Measurements from ENCODE around the gene MARCHF3. TPM values are rescaled to one million over a fixed set of nuclear protein-coding genes. Genes with fewer than 3 reads are reported as not detected.
A peak's percentile ranks its signal among the peaks of the same experiment; 100 is the strongest.

Gene MARCHF3
- total RNA-seq, 1 donor from 2014 or later: 21.9 TPM

DNA sequence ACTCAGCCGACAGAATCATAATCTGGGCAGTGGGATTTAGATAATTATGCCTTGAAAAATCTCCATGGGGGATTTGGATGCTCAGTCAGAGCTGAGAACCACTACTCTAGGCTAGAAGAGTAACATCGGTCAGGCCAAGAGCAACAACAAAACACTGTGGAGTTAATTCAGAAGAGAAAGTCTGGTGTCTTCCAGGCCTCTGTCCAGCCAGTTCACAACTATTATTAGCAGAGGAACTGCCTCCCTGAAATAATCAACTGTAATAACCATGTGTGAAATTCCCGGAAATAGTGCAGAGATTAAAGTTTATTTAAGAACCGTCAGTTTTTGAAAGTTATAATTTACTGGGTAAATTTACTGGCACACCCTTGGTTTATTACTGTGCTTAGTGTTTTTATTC is 8.2 kb upstream of the MARCHF3 start:
- H3K27ac Mint-ChIP-seq: no peak overlapping the region
- TF ChIP-seq, protein P1, sequence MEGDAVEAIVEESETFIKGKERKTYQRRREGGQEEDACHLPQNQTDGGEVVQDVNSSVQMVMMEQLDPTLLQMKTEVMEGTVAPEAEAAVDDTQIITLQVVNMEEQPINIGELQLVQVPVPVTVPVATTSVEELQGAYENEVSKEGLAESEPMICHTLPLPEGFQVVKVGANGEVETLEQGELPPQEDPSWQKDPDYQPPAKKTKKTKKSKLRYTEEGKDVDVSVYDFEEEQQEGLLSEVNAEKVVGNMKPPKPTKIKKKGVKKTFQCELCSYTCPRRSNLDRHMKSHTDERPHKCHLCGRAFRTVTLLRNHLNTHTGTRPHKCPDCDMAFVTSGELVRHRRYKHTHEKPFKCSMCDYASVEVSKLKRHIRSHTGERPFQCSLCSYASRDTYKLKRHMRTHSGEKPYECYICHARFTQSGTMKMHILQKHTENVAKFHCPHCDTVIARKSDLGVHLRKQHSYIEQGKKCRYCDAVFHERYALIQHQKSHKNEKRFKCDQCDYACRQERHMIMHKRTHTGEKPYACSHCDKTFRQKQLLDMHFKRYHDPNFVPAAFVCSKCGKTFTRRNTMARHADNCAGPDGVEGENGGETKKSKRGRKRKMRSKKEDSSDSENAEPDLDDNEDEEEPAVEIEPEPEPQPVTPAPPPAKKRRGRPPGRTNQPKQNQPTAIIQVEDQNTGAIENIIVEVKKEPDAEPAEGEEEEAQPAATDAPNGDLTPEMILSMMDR (IDR thresholded peaks at IDR 0.05): no peak
- no peaks in the 10 kb centered on the region for H3K36me3 Mint-ChIP-seq (ENCODE audit: low read depth)
- ATAC-seq (ENCODE audit: low read depth) (no peak), DNase-seq (no peak)
- ChIA-PET POLR2A (no interaction called here), CTCF (no interaction called here)
- H3K4me1 Mint-ChIP-seq: peaks cover 10% of the 10 kb centered on the region
- no peak overlapping the region for H3K4me3 Mint-ChIP-seq
- H3K27me3 Mint-ChIP-seq: no peaks in the 10 kb centered on the region
- intact Hi-C loops (cut with micrococcal nuclease): no loop called here
- H3K9me3 Mint-ChIP-seq: no peaks in the 10 kb centered on the region

DNA sequence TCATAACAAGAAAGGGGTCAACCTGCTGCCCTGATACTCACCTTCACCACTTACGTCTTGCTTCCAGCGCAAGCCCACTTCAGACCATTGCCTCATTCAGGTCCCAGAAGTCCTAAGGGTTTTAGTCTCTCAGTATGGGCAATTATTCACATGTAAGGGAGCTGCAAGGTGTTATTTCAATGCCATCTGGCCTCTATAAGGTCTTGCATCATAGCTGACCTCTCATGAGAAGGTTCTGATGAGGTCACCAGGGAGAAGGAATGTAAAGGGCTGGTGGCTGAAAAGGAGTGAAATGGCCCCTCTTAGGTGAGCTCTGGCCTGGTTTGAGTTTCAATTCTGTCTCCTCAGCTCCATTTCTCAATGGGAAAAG is 1.5 kb upstream of the MARCHF3 start:
- Mint-ChIP-seq H3K36me3 (ENCODE audit: low read depth) (peaks cover 2% of the 10 kb centered on the region), H3K27me3 (no peaks in the 10 kb centered on the region), H3K9me3 (no peaks in the 10 kb centered on the region), H3K27ac (peak overlapping the region; percentile 90), H3K4me1 (peaks cover 34% of the 10 kb centered on the region), H3K4me3 (peak overlapping the region; percentile 94)
- TF ChIP-seq, protein P1 (IDR thresholded peaks at IDR 0.05): no peak
- DNase-seq (no peak), ATAC-seq (ENCODE audit: low read depth) (no peak)
- intact Hi-C loops (cut with micrococcal nuclease): loop anchor here (2.0 to 5.0 kb wide), 4 partner anchors 165 to 431 kb away; partner anchors contain the start of gene PHAX
- ChIA-PET POLR2A (interaction anchor here (0.6 to 4.4 kb wide), 8 partner anchors 39 to 254 kb away, joined by 3 to 47 read pairs (median 9); partner anchors contain the start of genes C5orf63 and LMNB1), CTCF (no interaction called here)

DNA sequence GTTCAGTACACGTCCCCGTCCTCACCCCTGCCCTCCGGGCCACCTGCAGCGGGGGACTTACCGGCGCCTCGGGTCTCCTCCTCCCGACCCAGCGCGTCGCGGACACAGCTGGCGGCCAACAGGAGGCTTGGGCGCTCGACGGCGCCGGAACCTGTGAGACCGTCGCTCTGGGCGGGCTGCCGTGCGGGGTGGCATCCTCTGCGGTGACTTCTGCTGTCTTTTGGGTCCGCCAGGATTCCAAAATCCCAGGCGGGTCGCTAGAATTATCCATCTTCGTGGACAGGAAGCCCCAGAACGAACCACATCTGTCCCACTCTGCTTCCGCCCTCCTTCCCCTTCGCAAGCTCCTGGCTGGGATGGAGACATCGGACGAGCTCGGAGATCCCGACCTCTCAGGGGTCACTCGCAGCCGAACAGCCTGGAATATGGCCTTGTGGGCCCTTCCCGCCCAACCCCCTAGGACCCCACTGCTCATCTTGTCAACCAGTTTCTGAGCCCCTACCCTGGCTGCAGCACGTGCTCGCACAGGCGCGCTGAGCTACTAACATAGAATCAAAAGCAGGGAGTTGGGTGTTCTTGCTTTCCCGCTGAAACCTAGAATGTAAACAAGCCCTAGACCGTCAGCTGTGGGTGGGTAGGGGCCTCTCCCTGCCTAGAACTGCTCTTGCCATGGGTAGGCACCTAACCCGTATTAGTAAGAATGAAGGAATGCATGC is 947 bp upstream of the MARCHF3 start:
- ChIA-PET POLR2A (interaction anchor here (0.5 to 4.4 kb wide), 20 partner anchors 17 to 253 kb away, joined by 3 to 47 read pairs (median 4); partner anchors contain the start of genes C5orf63 and LMNB1), CTCF (interaction anchor here (0.6 to 1.0 kb wide), 5 partner anchors 25 to 254 kb away, joined by 3 to 5 read pairs (median 3); no protein-coding TSS in a partner anchor)
- DNase-seq (no peak), ATAC-seq (ENCODE audit: low read depth) (peak; percentile 9)
- Mint-ChIP-seq H3K4me3 (peak overlapping the region; percentile 94), H3K36me3 (ENCODE audit: low read depth) (peaks cover 2% of the 10 kb centered on the region), H3K9me3 (no peaks in the 10 kb centered on the region), H3K27ac (peak overlapping the region; percentile 90), H3K27me3 (no peaks in the 10 kb centered on the region), H3K4me1 (peaks cover 39% of the 10 kb centered on the region)
- TF ChIP-seq, protein P1 (IDR thresholded peaks at IDR 0.05): no peak
- intact Hi-C loops (cut with micrococcal nuclease): loop anchor here (2.0 to 5.0 kb wide), 4 partner anchors 164 to 431 kb away; partner anchors contain the start of gene PHAX

DNA sequence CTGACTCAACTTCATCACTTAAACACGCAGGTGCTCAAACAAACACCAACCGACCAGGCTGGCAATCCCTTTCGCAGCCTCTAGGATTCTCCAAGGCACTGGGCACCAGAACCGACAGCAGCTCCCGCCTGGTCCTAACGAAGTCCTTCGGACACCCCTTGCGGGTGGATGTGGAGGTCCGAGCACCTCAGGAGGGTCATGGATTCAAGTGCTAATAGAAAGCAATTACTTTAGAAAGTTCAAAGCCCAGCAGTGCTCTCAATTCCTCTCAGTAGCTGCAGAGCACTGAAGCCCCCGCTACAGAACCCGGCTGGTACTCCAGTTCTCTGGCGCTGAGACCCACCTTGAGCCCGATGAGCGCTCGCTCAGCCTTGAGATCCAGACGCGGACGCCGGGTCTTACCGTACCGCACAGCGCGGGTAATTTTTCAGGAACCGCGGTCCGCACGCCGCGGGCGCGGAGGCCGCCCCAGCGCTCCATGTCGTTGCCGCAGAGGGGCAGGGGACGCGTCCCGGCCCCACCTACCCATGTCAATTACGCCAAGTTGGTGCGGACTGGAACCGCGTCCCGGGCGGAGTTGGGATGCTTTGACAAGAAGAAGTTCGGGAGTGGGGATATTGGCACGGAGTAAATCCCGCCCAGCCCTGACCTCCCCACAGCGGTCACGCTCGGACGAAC is 638 bp downstream of the MARCHF3 start:
- ATAC-seq (ENCODE audit: low read depth): peak; percentile 3
- peak overlapping the region; percentile 94 for H3K4me3 Mint-ChIP-seq
- CTCF ChIA-PET: interaction anchor here (1.2 to 1.6 kb wide), 3 partner anchors 16 to 58 kb away, joined by 3 to 9 read pairs (median 4); no protein-coding TSS in a partner anchor
- peak overlapping the region; percentile 79 for H3K27ac Mint-ChIP-seq
- no peaks in the 10 kb centered on the region for H3K9me3 Mint-ChIP-seq
- POLR2A ChIA-PET: interaction anchor here (0.6 to 4.4 kb wide), 10 partner anchors 10 to 251 kb away, joined by 4 to 47 read pairs (median 7); partner anchors contain the start of gene C5orf63
- H3K27me3 Mint-ChIP-seq: no peaks in the 10 kb centered on the region
- H3K36me3 Mint-ChIP-seq (ENCODE audit: low read depth): peaks cover 2% of the 10 kb centered on the region
- peaks cover 51% of the 10 kb centered on the region for H3K4me1 Mint-ChIP-seq
- DNase-seq: peak; percentile 48
- intact Hi-C loops (cut with micrococcal nuclease): loop anchor here (1.0 to 5.0 kb wide), 14 partner anchors 15 to 1054 kb away; partner anchors contain the start of genes C5orf63, LMNB1, PHAX and SLC12A2
- TF ChIP-seq, protein P1 (IDR thresholded peaks at IDR 0.05): no peak
